Endodermal cell (in vitro differentiated cells): Measurements from ENCODE around the gene PMEPA1. TPM values are rescaled to one million over a fixed set of nuclear protein-coding genes. Genes with fewer than 3 reads are reported as not detected.

Source experiments
- DNase-seq: peaks from one replicate; pipeline ENCODE4 v3.0.0-alpha.2; 2017
- H3K27ac ChIP-seq: 2 replicates; pipeline ENCODE4 v1.5.1; 2013; ENCODE audit warnings: mild to moderate bottlenecking, low read depth, low read length, moderate library complexity
- H3K27me3 ChIP-seq: 2 replicates; pipeline ENCODE4 v1.6.1; 2013; ENCODE audit warnings: mild to moderate bottlenecking, low read length, moderate library complexity; ENCODE audit not compliant: insufficient read depth, control insufficient read depth, poor library complexity, severe bottlenecking
- H3K36me3 ChIP-seq: 2 replicates; pipeline ENCODE4 v1.7.0; 2013; ENCODE audit warnings: mild to moderate bottlenecking, low read length, moderate library complexity; ENCODE audit not compliant: control insufficient read depth, insufficient read depth
- H3K4me1 ChIP-seq: one replicate; pipeline ENCODE4 v1.7.0; 2013; ENCODE audit warnings: low read length; ENCODE audit not compliant: control insufficient read depth, insufficient read depth
- H3K4me3 ChIP-seq: 2 replicates; pipeline ENCODE4 v1.5.1; 2013; ENCODE audit warnings: mild to moderate bottlenecking, low read length, moderate library complexity
- H3K9ac ChIP-seq: 2 replicates; pipeline ENCODE4 v1.6.1; 2013; ENCODE audit warnings: mild to moderate bottlenecking, low read length, moderate library complexity; ENCODE audit not compliant: poor library complexity, severe bottlenecking; ENCODE audit errors: extremely low read depth
- H3K9me3 ChIP-seq: 2 replicates; pipeline ENCODE4 v1.6.1; 2013; ENCODE audit warnings: mild to moderate bottlenecking, low read length, moderate library complexity; ENCODE audit not compliant: control insufficient read depth
- H3K27ac Mint-ChIP-seq: 2 replicates; pipeline ENCODE4 v1.8.0; 2020; ENCODE audit warnings: mixed read lengths
- H3K27me3 Mint-ChIP-seq: 2 replicates; pipeline ENCODE4 v1.8.0; 2021; ENCODE audit warnings: mild to moderate bottlenecking, mixed read lengths; ENCODE audit not compliant: insufficient read depth
- H3K36me3 Mint-ChIP-seq: 2 replicates; pipeline ENCODE4 v1.8.0; 2020; ENCODE audit warnings: low read depth, mixed read lengths
- H3K4me1 Mint-ChIP-seq: 2 replicates; pipeline ENCODE4 v1.8.0; 2020; ENCODE audit warnings: mixed read lengths
- H3K4me3 Mint-ChIP-seq: 2 replicates; pipeline ENCODE4 v1.8.0; 2020; ENCODE audit warnings: mild to moderate bottlenecking, moderate library complexity, mixed read lengths
- H3K9me3 Mint-ChIP-seq: 2 replicates; pipeline ENCODE4 v1.8.0; 2020; ENCODE audit warnings: mild to moderate bottlenecking, mixed read lengths
- CTCF ChIP-seq: fragments of 200-600 bp; sonication (generic); conservative IDR thresholded peaks from 2 replicates; pipeline ENCODE4 v1.5.0; 2021; ENCODE audit warnings: antibody characterized with exemption, mild to moderate bottlenecking
- WGBS, 2 experiments: methylation state at CpG; one replicate each; pipeline versions ENCODE4 v1.1.5 to v1.1.7; 2013; ENCODE audit warnings: missing lambda C conversion rate in 2 of 2, mixed read lengths in 1 of 2; ENCODE audit not compliant: insufficient coverage in 1 of 2, insufficient read length in 1 of 2; 5-methylcytosine and 5-hydroxymethylcytosine counted together
- total RNA-seq, 2 donors: library from RNA; stranded (reverse); fragmentation: NEBNext Ultra II Directional in 1 of 2; extraction: Animal tissue kit (Norgen Biotek cat#: 25700) in 1 of 2; gene quantifications; 2 replicates in 1 of 2; 3 replicates in 1 of 2; pipeline ENCODE4 v1.2.1, GENCODE V29; 2021

The PMEPA1 gene
- total RNA-seq, 2 donors from 2014 or later = 18.8 to 37.4 TPM

GRCh38 chr20:57695012-57695411 is 14.8 kb downstream of the PMEPA1 start:
- Mint-ChIP-seq H3K36me3 (peaks cover 2% of the 10 kb centered on the region), H3K4me1 (peaks cover 32% of the 10 kb centered on the region), H3K27ac (peak overlapping the region; percentile 66), H3K27me3 (no peaks in the 10 kb centered on the region), H3K9me3 (no peaks in the 10 kb centered on the region), H3K4me3 (no peak overlapping the region)
- Histone ChIP-seq H3K4me3 (no peak overlapping the region), H3K36me3 (peaks cover 38% of the 10 kb centered on the region), H3K27ac (no peak overlapping the region), H3K27me3 (no peaks in the 10 kb centered on the region), H3K9me3 (no peaks in the 10 kb centered on the region), H3K9ac (no peak overlapping the region), H3K4me1 (peaks cover 14% of the 10 kb centered on the region)
- TF ChIP-seq CTCF = no peak
- WGBS, 2 experiments = 96 to 100% methylated on average over 2 to 11 of the region's 11 CpGs
- no peak for DNase-seq

GRCh38 chr20:57694481-57694880 is 15.3 kb downstream of the PMEPA1 start:
- Mint-ChIP-seq H3K27ac (no peak overlapping the region), H3K36me3 (peaks cover 2% of the 10 kb centered on the region)
- H3K9ac ChIP-seq = no peak overlapping the region

DNA sequence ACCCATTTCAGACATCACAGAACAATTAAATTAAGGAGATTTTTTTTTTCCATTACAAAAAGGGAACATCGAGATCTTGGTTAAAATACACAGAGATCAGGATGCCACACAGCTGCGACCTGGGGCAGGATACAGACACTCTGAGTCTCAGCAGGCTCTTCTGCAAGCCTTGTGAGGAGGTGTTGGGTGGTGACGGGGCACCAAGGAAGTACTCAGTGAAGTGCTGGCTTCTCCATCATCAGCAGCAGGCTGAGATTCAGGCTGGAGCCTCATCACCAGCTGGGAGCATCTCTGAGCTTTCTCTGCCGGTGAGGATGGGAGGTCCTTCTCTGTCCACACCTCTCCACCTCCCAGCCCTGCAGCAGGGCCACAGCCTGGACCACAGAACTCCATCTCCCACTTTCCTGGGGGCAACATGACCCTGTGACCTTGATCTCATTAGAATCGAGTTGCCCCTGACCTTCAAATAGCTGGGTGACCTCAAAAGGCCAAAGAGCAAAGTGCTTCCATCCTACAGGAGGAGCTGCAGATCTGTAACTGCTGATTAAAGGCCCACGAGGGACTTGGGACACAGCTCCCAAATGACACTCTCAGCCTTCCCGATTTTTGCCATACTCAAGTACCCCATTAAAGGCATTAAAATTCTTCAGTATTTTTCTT is 16.0 kb downstream of the PMEPA1 start:
- Mint-ChIP-seq H3K27me3 (no peaks in the 10 kb centered on the region), H3K4me1 (peaks cover 27% of the 10 kb centered on the region), H3K4me3 (no peak overlapping the region), H3K27ac (peak overlapping the region; percentile 76), H3K36me3 (peaks cover 2% of the 10 kb centered on the region), H3K9me3 (no peaks in the 10 kb centered on the region)
- peaks cover 33% of the 10 kb centered on the region for H3K36me3 ChIP-seq
- peak overlapping the region; percentile 17 for H3K27ac ChIP-seq
- H3K4me3 ChIP-seq = no peak overlapping the region
- no peaks in the 10 kb centered on the region for H3K9me3 ChIP-seq
- WGBS, 2 experiments = 89 to 90% methylated on average over 5 to 7 of the region's 7 CpGs
- no peak for DNase-seq
- H3K4me1 ChIP-seq = peaks cover 14% of the 10 kb centered on the region
- no peaks in the 10 kb centered on the region for H3K27me3 ChIP-seq
- TF ChIP-seq CTCF = no peak
- H3K9ac ChIP-seq = no peak overlapping the region

More at GRCh38 chr20:57694481-57694880, 15.3 kb downstream of the PMEPA1 start:
- Histone ChIP-seq H3K9me3 (no peaks in the 10 kb centered on the region), H3K27ac (no peak overlapping the region), H3K36me3 (peaks cover 35% of the 10 kb centered on the region), H3K27me3 (no peaks in the 10 kb centered on the region), H3K4me1 (peaks cover 14% of the 10 kb centered on the region), H3K4me3 (no peak overlapping the region)
- no peak for TF ChIP-seq CTCF
- Mint-ChIP-seq H3K4me1 (peaks cover 32% of the 10 kb centered on the region), H3K9me3 (no peaks in the 10 kb centered on the region), H3K27me3 (no peaks in the 10 kb centered on the region), H3K4me3 (no peak overlapping the region)
- DNase-seq = no peak
- 93 to 94% methylated on average over 4 of the region's 4 CpGs for WGBS, 2 experiments
